HG02678 (cell line): Measurements from ENCODE around the gene BCHE.

Experiments
- ATAC-seq: cut with Tn5 transposase; IDR thresholded peaks from one replicate; pipeline ENCODE4 v1.9.1; 2021; ENCODE audit warnings: mild to moderate bottlenecking, moderate library complexity; ENCODE audit not compliant: unreplicated experiment

BCHE gene

DNA sequence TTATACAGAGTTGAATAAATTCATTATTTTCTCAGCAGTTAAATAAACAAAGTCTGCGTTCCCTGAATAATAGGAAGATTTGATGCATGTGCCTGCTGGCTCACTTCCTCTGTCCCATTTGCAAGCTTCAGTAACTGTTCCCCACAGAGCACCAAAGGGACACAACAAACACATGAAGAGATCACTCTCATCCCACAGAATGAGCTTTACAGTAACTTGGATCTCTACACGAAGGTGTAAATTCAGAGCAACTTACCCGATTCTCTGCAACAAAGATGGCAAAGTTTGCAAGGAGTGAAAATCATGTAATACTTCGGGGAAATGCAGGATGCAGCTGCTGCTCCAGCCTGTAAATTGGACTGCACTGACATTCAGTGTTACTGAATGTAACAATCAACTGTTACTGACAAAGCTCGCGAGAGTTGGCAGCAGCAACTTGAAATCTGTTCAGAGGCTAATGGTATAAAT is at the start of gene BCHE:
TSS of gene BCHE (minus strand) at position 366 of the 468 bp plus-strand sequence. CDS start 6,390 bp downstream, outside the sequence.
- ATAC-seq = no peak

GRCh38 chr3:165885558-165886270 is 48.5 kb upstream of the BCHE start:
- no peak for ATAC-seq

DNA sequence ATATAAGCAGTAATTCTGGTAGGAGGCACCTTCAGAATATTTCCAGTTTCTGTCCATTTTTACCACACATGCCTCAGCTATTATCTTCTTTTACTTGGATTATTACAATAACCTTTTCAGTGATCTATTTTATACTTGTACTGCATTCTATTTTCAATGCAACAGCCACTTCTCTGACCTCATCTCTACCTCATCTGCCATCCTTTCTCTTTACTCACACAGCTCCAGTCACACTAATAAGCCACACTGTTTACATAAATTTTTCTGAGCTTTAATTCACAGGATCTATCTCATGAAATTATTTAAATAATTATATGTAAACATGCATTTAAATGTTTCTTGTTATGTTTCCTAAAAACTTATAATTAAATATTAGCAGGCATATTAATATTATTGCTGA is 47.3 kb upstream of the BCHE start:
- no peak for ATAC-seq

DNA sequence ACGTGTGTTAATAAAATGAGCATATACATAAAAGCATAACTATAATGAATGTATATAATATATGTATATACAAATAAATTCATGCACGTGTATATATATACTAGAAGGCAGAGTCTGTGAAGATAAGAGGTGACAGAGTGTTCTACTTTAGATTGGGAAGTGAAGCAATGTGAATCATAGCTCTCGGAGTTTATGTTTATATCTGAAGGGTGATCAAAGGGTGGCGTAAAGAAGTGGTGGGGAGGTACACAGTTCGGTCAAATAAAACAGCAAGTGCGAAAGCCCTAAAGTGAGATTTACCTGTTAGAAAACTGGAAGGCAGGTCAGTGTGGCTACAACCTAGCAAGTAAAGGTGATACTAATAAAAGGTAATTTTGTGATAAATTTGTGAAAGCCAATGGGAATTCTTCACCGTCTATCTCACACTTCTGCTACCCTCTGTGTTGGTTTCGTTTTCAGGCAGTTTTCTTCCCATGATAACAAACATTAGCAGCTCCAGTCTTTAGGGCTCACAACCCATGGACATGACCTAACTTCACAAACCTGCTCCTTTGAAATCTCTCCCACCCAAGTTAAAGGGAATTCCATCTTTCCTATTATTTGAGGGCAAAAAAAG is 46.7 kb upstream of the BCHE start:
- no peak for ATAC-seq

DNA sequence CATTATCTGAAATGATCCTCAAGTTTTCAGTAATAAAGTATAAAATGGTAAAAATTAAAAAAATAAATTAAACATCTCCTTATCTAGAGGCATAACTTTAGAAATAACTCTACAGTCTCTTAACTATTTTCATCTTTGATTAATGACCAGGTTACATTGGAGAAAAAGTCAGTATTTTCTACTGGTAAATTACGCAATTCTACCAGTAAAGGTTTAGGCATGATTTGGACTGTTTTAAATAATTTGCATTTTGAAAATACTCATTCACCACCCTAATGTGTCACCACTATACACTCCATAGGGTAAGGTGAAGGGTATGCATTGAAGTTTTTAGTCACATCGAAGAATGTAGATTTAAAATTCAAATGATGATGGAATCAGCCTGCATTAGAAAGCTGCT is 45.9 kb upstream of the BCHE start:
- no peak for ATAC-seq

- ATAC-seq = no peak
Observed at GRCh38 chr3:165875644-165876043, 38.4 kb upstream of the BCHE start.

DNA sequence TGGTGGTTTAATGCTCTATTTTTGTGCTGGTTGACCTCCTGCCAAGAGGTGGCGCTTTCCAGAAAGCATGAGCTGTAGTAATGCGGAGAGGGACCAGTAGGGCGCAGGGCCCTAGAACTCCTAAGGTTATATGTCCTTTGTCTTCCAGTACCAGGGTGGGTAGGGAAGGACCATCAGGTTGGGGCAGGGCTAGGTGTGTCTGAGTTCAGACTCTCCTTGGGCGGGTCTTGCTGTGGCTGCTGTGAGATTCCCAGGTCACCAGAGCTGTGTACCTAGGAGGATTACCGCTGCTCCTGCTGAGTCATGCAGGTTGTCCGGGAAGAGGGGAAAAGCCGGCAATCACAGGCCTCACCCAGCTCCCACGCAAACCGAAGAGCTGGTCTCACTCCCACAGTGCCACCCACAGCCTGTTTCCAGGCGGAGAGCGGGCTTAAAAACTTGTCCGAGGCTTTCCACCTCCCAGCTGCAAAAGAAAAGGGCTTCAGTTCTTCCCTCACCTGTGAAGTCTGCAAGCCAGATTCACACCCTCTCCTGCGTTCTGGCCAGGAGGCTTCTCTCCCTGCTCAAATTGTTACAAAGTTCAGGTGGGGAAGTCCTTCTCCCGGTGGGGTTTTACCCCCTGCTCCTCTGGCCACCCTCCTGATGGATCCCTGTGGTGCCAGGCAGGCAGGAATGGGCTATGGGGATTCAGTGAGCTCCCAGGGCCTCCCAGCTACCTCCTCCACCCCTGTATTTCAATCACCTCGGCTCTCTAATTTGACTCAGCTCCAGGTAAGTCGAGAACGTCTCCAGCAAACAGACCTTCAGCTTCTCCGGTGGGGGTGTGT is 37.7 kb upstream of the BCHE start:
- no peak for ATAC-seq

GRCh38 chr3:165868088-165868487 is 30.9 kb upstream of the BCHE start:
- ATAC-seq = no peak

- no peak for ATAC-seq
Observed at GRCh38 chr3:165859061-165859460, 21.8 kb upstream of the BCHE start.

- no peak for ATAC-seq
Observed at GRCh38 chr3:165855581-165855980, 18.4 kb upstream of the BCHE start.

- peak; percentile 55 for ATAC-seq
Observed at GRCh38 chr3:165854696-165855095, 17.5 kb upstream of the BCHE start.

DNA sequence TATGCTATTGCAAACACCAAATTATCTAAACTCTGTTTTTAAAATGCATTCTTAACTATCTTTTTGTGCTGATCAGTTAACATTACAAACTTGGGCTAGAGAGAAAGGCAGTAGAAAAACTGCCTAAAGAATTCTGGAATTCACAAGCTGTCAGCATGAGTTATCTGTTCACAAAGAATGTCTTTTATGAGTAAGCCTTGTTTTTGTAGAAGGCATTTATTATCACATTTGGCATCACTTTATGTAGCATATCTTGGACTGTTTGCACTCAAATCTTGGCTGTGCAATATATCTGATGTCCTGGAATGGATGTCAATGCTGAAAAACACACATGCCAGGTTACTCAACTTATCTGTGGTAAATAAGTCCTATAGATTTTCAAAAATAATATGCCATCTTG is 15.5 kb upstream of the BCHE start:
- ATAC-seq = no peak

DNA sequence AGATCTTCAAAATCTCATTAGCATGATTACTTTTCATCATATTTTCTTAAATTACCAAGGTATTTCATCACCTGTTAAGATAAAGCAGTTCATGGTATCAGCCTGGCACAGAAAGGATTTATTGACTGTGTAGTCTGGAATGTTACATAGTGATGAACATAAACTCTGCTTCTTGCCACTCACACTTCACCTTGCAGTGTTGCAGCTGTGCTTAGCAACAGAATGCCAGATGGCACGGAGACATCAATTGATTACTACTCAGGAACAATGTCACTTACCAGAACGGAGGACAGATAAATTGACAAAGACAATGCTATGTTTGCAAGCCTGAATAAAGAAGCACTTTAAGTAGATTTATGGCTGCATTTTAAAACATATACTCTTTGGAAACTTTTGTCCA is 15.0 kb upstream of the BCHE start:
- ATAC-seq = no peak

DNA sequence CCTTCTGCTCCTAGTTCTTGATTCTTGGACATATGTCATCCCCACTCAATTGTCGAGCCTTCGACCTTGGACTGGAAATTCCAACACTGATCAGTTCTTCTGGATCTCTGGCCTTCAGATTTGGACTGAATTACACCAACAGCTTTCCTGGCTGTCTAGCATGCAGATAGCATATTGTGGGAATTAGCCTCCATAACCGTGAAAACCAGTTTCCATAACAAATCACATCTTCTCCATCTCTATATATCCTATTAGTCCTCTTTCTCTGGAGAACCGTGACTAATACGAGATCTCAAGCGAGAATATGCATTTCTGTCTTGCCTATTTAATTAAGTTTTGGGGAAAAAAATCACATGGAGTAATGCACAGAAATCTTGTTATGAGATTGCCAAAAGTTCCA is 8.8 kb upstream of the BCHE start:
- no peak for ATAC-seq

DNA sequence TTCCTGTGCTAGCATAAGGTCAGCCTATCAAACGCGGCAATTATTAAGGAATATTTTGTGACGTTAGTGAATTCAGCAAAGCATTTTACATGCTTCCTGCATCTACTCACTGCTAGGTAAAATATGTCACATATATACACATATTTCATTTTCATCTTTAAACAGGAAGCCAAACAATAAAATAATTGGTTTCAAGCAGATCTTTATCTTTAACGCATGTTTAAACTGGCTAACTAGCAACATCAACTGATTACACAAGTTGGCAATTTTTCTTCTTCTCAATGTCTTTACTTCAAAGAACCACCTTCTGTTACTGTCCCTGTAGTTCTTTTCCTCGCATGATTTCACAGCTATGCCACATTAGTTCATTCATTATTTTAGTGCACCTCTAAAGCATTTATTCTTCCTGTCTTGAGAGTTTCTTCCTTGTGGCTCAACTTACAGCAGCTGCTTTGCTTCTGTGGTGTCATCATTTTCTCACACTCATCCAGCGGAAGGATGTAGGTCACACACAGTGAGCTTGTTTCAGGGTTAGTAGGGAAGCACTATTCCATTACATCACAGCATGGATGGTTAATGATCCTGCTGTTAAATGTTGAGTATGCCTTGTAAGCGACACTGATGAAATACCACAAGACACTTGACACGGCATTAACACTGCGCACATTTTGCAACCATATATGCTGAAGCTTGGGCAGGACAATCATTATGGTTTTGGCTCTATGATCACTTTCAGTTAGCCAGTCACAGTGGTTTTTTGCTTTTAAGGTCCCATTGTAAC is 2.3 kb upstream of the BCHE start:
- no peak for ATAC-seq

DNA sequence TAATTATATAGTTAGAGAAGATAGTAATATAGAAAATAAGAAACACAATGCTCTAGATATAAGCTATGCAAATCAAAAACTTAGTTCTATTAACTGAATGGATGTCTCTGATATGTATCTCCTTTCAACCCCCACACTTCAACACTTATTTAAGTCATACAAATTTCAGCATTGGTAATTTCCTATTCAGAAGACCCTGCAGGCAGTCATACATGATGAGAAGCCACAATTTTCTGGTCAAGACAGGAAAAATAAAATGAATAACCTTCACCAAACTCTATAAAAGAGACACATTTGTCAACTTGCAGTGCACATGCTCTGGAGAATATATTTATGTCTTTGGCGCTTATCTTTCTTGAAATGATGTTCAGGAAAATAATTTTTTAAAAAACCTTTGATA is 578 bp upstream of the BCHE start:
- ATAC-seq = no peak

DNA sequence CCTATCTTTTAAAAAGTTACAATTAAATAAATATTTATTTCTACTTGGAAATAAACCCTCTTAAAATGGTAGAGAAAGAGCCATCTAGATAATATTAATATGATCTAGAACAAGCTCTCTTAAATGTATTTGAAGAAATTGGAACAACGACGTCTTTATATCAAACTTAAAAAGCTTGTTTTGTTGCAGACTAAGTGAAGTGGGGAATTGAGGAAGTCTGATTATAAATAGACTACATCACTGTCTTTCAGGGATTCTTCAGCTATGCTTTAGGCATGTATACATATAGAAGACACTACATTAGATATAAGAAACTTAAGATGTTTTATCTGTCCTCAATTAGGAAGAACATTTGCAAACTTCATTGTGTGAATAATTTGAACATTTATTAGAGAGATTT is 1.8 kb downstream of the BCHE start:
- ATAC-seq = no peak

GRCh38 chr3:165830746-165831145 is 6.5 kb downstream of the BCHE start:
- ATAC-seq = no peak

DNA sequence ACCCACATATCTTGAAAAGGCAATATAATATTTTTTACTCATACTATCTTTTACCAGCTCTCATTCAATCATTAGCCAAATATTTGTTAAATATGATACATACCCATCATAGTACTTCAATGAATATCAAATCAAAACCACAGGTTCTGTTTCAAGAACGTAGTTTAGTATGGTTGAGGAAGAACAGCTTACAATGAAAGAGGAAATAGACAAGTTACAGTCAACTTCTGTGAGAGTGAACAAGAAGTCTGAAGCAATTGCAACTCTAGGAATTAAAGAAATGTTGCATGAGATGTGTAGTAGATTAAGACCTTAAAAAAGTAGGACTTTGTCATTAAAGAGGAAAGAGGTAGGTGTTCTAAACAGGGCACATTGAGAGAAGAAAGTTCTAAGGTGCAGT is 9.3 kb downstream of the BCHE start:
- ATAC-seq = no peak

- no peak for ATAC-seq
Observed at GRCh38 chr3:165827233-165827632, 10.0 kb downstream of the BCHE start.

DNA sequence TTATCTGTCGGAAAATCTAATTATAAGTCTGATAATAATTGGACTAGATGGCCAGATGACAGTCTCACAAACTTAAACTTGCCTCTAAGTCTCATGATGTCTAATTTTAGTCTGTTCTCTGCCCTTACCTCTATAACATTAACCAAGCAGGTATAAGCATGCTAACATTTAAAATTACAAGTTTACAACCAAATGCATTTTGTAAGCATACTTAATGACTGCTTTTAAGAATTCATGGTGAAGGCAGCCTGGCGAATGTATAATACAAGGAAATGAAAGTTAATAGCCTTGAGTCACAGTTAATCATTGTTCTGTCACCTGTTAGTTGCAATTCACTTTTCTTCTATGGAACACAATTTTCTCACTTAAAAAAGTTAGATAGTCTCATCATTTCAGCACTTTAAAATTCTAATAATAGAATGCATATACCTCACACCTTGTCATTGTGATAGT is 16.5 kb downstream of the BCHE start:
- ATAC-seq = no peak
